HepG2 (cell line): ENCODE measurements around the gene HIF3A.

Experiments used
- CTCF ChIP-seq: sonication (generic); formaldehyde crosslinking; IDR thresholded peaks from 2 replicates; pipeline ENCODE4 v1.5.0; 2020; ENCODE audit warnings: mild to moderate bottlenecking, missing genetic modification reagents, moderate library complexity
- JUN ChIP-seq: sonication (generic); formaldehyde crosslinking; IDR thresholded peaks from 2 replicates; pipeline ENCODE4 v1.4.0; 2020; ENCODE audit warnings: mild to moderate bottlenecking, missing genetic modification reagents
- MEIS2 ChIP-seq: sonication (generic); formaldehyde crosslinking; IDR thresholded peaks from 2 replicates; pipeline ENCODE4 v1.9.0; 2021; ENCODE audit warnings: mild to moderate bottlenecking, missing genetic modification reagents
- MTA3 ChIP-seq: sonication (generic); formaldehyde crosslinking; IDR thresholded peaks from 2 replicates; pipeline ENCODE4 v1.4.0; 2020; ENCODE audit warnings: missing genetic modification reagents
- SP1 ChIP-seq, 2 experiments: fragments of 450-650 bp in 1 of 2; sonication (generic) in 1 of 2; formaldehyde crosslinking in 1 of 2; IDR thresholded peaks; 2 replicates each; pipeline versions ENCODE4 v1.4.0 to v1.6.1; 2016 to 2020; ENCODE audit warnings: missing genetic modification reagents in 1 of 2
- SUZ12 ChIP-seq: fragments of 150-350 bp; IDR thresholded peaks from 2 replicates; pipeline ENCODE4 v1.6.1; 2014; ENCODE audit warnings: low read depth, low read length

GRCh38 chr19:46366620-46367292, 69.9 kb downstream of the HIF3A start:
- TF ChIP-seq MTA3 (CRISPR knock-in tag) (no peak), SP1 (IDR thresholded peaks at IDR 0.05) (no peak), SP1 (CRISPR knock-in tag; IDR thresholded peaks at IDR 0.05) (no peak), JUN (CRISPR knock-in tag) (no peak), SUZ12 (no peak), CTCF (no peak), MEIS2 (CRISPR knock-in tag) (no peak)
